Omental fat pad (tissue), 4 donors: ENCODE measurements around the gene EPS8L1. TPM values are rescaled to one million over a fixed set of nuclear protein-coding genes. Genes with fewer than 3 reads are reported as not detected.

Experiments
- ATAC-seq: fragments of 150-250 bp; one replicate; pipeline ENCODE4 v1.9.1; 2016; ENCODE audit warnings: mild to moderate bottlenecking, moderate library complexity; ENCODE audit not compliant: low FRiP score
- DNase-seq: peaks from one replicate; pipeline ENCODE4 v3.0.0-alpha.2; 2019; ENCODE audit warnings: low spot score
- CTCF ChIP-seq, 3 donors: fragments of 450-650 bp; IDR thresholded peaks; one replicate each; pipeline ENCODE4 v1.5.1; 2016 to 2017; ENCODE audit warnings: antibody characterized with exemption in 3 of 3, mild to moderate bottlenecking in 3 of 3, moderate library complexity in 2 of 3
- total RNA-seq, 4 donors: library from RNA; depleted of rRNA; stranded (reverse); fragments of >200 nt; gene quantifications; one replicate each; pipeline ENCODE4 v1.1.0, GENCODE V29; 2016

The EPS8L1 gene
- total RNA-seq, 4 donors from 2014 or later: 0.95 to 41.7 (median 15.5) TPM

GRCh38 chr19:55044286-55044685 lies 31.4 kb upstream of the EPS8L1 start:
- no peak for TF ChIP-seq CTCF (IDR thresholded peaks at IDR 0.05)
- ATAC-seq (no peak), DNase-seq (no peak)

GRCh38 chr19:55044771-55045716 lies 30.6 kb upstream of the EPS8L1 start:
- no peak for ATAC-seq
- no peak for DNase-seq
- TF ChIP-seq CTCF (IDR thresholded peaks at IDR 0.05): no peak

- no peak for TF ChIP-seq CTCF (IDR thresholded peaks at IDR 0.05)
- no peak for ATAC-seq
- no peak for DNase-seq
Measured at GRCh38 chr19:55046975-55047622, 28.6 kb upstream of the EPS8L1 start.

- ATAC-seq (no peak), DNase-seq (no peak)
- TF ChIP-seq CTCF (IDR thresholded peaks at IDR 0.05): no peak
Measured at GRCh38 chr19:55047951-55048350, 27.7 kb upstream of the EPS8L1 start.

GRCh38 chr19:55048446-55048845 lies 27.2 kb upstream of the EPS8L1 start:
- TF ChIP-seq CTCF (IDR thresholded peaks at IDR 0.05): no peak
- DNase-seq (no peak), ATAC-seq (no peak)

GRCh38 chr19:55050749-55051532 lies 24.7 kb upstream of the EPS8L1 start:
- ATAC-seq (no peak), DNase-seq (no peak)
- TF ChIP-seq CTCF (IDR thresholded peaks at IDR 0.05): no peak
